ENCODE results near the gene PCAT6. TPM values are rescaled to one million over a fixed set of nuclear protein-coding genes. Genes with fewer than 3 reads are reported as not detected.

PCAT6 gene
- total RNA-seq, 2 donors from 2014 or later, result 2.3 to 5.0 TPM

- no peaks in the 10 kb centered on the region for H3K9me3 ChIP-seq (ENCODE audit: control insufficient read depth, low read length)
- Mint-ChIP-seq H3K36me3 (ENCODE audit: low read depth) (peaks cover 4% of the 10 kb centered on the region), H3K4me1 (peaks cover 37% of the 10 kb centered on the region), H3K27ac (peak overlapping the region; percentile 60), H3K4me3 (peak overlapping the region; percentile 92), H3K27me3 (ENCODE audit: insufficient read depth) (peaks cover 46% of the 10 kb centered on the region), H3K9me3 (no peaks in the 10 kb centered on the region)
- H3K27ac ChIP-seq (ENCODE audit: low read depth, low read length), result no peak overlapping the region
- H3K4me1 ChIP-seq (ENCODE audit: control insufficient read depth, insufficient read depth, low read length), result peaks cover 3% of the 10 kb centered on the region
- H3K4me3 ChIP-seq (ENCODE audit: low read length), result peak overlapping the region; percentile 89
- no peak overlapping the region for H3K9ac ChIP-seq (ENCODE audit: extremely low read depth, low read length, poor library complexity, severe bottlenecking)
- H3K36me3 ChIP-seq (ENCODE audit: control insufficient read depth, insufficient read depth, low read length), result no peaks in the 10 kb centered on the region
- 69 to 71% methylated on average over 4 to 15 of the region's 15 CpGs for WGBS, 2 experiments (ENCODE audit: insufficient coverage in 1 of 2, insufficient read length in 1 of 2)
- H3K27me3 ChIP-seq (ENCODE audit: control insufficient read depth, insufficient read depth, low read length, poor library complexity, severe bottlenecking), result peaks cover 40% of the 10 kb centered on the region
- TF ChIP-seq CTCF (conservative IDR thresholded peaks at IDR 0.05), result no peak
- DNase-seq, result no peak
Observed at GRCh38 chr1:202809597-202810159, 1.1 kb upstream of the PCAT6 start.

- H3K27me3 ChIP-seq (ENCODE audit: control insufficient read depth, insufficient read depth, low read length, poor library complexity, severe bottlenecking), result peaks cover 45% of the 10 kb centered on the region
- H3K9ac ChIP-seq (ENCODE audit: extremely low read depth, low read length, poor library complexity, severe bottlenecking), result peak overlapping the region; percentile 48
- WGBS, 2 experiments (ENCODE audit: insufficient coverage in 1 of 2, insufficient read length in 1 of 2), result 17 to 27% methylated on average over 9 to 13 of the region's 13 CpGs
- peak overlapping the region; percentile 90 for H3K27ac Mint-ChIP-seq
- peak overlapping the region; percentile 92 for H3K4me3 Mint-ChIP-seq
- H3K27me3 Mint-ChIP-seq (ENCODE audit: insufficient read depth), result peaks cover 51% of the 10 kb centered on the region
- TF ChIP-seq CTCF (conservative IDR thresholded peaks at IDR 0.05), result no peak
- H3K9me3 ChIP-seq (ENCODE audit: control insufficient read depth, low read length), result no peaks in the 10 kb centered on the region
- peak overlapping the region; percentile 89 for H3K4me3 ChIP-seq (ENCODE audit: low read length)
- H3K4me1 ChIP-seq (ENCODE audit: control insufficient read depth, insufficient read depth, low read length), result peaks cover 3% of the 10 kb centered on the region
- H3K27ac ChIP-seq (ENCODE audit: low read depth, low read length), result no peak overlapping the region
- DNase-seq, result no peak
- peaks cover 35% of the 10 kb centered on the region for H3K4me1 Mint-ChIP-seq
- no peaks in the 10 kb centered on the region for H3K36me3 ChIP-seq (ENCODE audit: control insufficient read depth, insufficient read depth, low read length)
- no peaks in the 10 kb centered on the region for H3K9me3 Mint-ChIP-seq
- H3K36me3 Mint-ChIP-seq (ENCODE audit: low read depth), result peaks cover 4% of the 10 kb centered on the region
Observed at GRCh38 chr1:202810193-202810614, 550 bp upstream of the PCAT6 start.

- Mint-ChIP-seq H3K27me3 (ENCODE audit: insufficient read depth) (peaks cover 64% of the 10 kb centered on the region), H3K36me3 (ENCODE audit: low read depth) (peaks cover 1% of the 10 kb centered on the region), H3K4me1 (peaks cover 31% of the 10 kb centered on the region), H3K27ac (peak overlapping the region; percentile 90), H3K9me3 (no peaks in the 10 kb centered on the region), H3K4me3 (peak overlapping the region; percentile 92)
- Histone ChIP-seq H3K36me3 (ENCODE audit: control insufficient read depth, insufficient read depth, low read length) (no peaks in the 10 kb centered on the region), H3K27me3 (ENCODE audit: control insufficient read depth, insufficient read depth, low read length, poor library complexity, severe bottlenecking) (peaks cover 58% of the 10 kb centered on the region), H3K27ac (ENCODE audit: low read depth, low read length) (peak overlapping the region; percentile 72), H3K9me3 (ENCODE audit: control insufficient read depth, low read length) (no peaks in the 10 kb centered on the region), H3K4me3 (ENCODE audit: low read length) (peak overlapping the region; percentile 89), H3K9ac (ENCODE audit: extremely low read depth, low read length, poor library complexity, severe bottlenecking) (peak overlapping the region; percentile 72), H3K4me1 (ENCODE audit: control insufficient read depth, insufficient read depth, low read length) (peaks cover 3% of the 10 kb centered on the region)
- DNase-seq, result peak; percentile 80
- 9 to 12% methylated on average over 23 to 43 of the region's 43 CpGs for WGBS, 2 experiments (ENCODE audit: insufficient coverage in 1 of 2, insufficient read length in 1 of 2)
- TF ChIP-seq CTCF (conservative IDR thresholded peaks at IDR 0.05), result no peak
Observed at GRCh38 chr1:202811296-202812175, 782 bp downstream of the PCAT6 start.

Data from endodermal cell (in vitro differentiated cells).